PFSK-1 (cell line): ENCODE measurements around the gene POU2F1.

Source experiments
- FOXP2 ChIP-seq: optimal IDR thresholded peaks from 2 replicates; pipeline ENCODE3; 2011; ENCODE audit warnings: borderline replicate concordance, control low read depth, inconsistent platforms; ENCODE audit not compliant: insufficient read depth; ENCODE audit errors: extremely low read length, extremely low read depth
- POLR2AphosphoS5 ChIP-seq: IDR thresholded peaks from 2 replicates; pipeline ENCODE4 v1.6.1; 2012; ENCODE audit warnings: low read depth, mild to moderate bottlenecking, control low read depth, low read length, moderate library complexity
- SIN3A ChIP-seq: IDR thresholded peaks from 2 replicates; pipeline ENCODE4 v1.6.1; 2012; ENCODE audit warnings: mild to moderate bottlenecking, low read length, moderate library complexity, borderline replicate concordance; ENCODE audit not compliant: insufficient read depth
- TAF1 ChIP-seq: IDR thresholded peaks from 2 replicates; pipeline ENCODE4 v1.6.1; 2012; ENCODE audit warnings: low read length, control low read depth, borderline replicate concordance; ENCODE audit not compliant: insufficient read depth
- TF ChIP-seq, protein P1 (sequence below), 2 experiments: IDR thresholded peaks; 2 replicates each; pipeline versions ENCODE4 v1.6.1 to v1.8.0; 2011 to 2012; ENCODE audit warnings: low read depth in 2 of 2, low read length in 2 of 2, control low read depth in 1 of 2, inconsistent platforms in 1 of 2, mild to moderate bottlenecking in 1 of 2, moderate library complexity in 1 of 2; ENCODE audit not compliant: insufficient read depth in 1 of 2

DNA sequence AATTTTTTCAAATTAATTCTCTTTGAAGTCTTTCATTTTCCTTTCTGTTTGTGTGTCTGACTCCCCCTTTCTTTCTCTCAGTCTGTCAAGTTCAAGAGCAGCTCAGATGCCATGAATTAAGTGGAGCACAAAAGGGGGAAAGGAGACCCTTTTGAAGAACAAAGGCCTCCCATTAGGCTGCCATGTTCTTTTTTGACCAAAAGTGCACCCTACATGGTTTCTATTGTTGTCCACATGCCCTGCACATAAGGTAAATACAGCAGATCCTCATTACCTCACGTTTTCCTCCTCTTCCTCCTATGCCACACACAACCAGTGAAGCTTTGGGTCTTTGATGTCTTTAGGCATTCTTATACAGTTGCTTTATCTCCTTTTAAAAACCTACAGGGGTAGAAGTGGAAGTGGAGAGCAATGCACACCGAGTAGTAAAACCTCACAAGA, 47.7 kb downstream of the POU2F1 start:
- no peak for TF ChIP-seq POLR2AphosphoS5
- no peak for TF ChIP-seq SIN3A
- TF ChIP-seq, protein P1, sequence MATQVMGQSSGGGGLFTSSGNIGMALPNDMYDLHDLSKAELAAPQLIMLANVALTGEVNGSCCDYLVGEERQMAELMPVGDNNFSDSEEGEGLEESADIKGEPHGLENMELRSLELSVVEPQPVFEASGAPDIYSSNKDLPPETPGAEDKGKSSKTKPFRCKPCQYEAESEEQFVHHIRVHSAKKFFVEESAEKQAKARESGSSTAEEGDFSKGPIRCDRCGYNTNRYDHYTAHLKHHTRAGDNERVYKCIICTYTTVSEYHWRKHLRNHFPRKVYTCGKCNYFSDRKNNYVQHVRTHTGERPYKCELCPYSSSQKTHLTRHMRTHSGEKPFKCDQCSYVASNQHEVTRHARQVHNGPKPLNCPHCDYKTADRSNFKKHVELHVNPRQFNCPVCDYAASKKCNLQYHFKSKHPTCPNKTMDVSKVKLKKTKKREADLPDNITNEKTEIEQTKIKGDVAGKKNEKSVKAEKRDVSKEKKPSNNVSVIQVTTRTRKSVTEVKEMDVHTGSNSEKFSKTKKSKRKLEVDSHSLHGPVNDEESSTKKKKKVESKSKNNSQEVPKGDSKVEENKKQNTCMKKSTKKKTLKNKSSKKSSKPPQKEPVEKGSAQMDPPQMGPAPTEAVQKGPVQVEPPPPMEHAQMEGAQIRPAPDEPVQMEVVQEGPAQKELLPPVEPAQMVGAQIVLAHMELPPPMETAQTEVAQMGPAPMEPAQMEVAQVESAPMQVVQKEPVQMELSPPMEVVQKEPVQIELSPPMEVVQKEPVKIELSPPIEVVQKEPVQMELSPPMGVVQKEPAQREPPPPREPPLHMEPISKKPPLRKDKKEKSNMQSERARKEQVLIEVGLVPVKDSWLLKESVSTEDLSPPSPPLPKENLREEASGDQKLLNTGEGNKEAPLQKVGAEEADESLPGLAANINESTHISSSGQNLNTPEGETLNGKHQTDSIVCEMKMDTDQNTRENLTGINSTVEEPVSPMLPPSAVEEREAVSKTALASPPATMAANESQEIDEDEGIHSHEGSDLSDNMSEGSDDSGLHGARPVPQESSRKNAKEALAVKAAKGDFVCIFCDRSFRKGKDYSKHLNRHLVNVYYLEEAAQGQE (IDR thresholded peaks at IDR 0.05; ENCODE audit: insufficient read depth in 1 of 2, low read depth in 2 of 2, low read length in 2 of 2) = no peak
- TF ChIP-seq TAF1 = no peak
- TF ChIP-seq FOXP2 = no peak
